Stimulated activated CD4-positive, alpha-beta T cell treated with anti-CD3 and anti-CD28 coated beads, Interleukin-4, amount 100 ng/mL, for 48 hours (primary cell): ENCODE measurements around the gene ENO4.
A peak's percentile ranks its signal among the peaks of the same experiment; 100 is the strongest.

Source experiments
- DNase-seq, 2 donors: peaks; one replicate each; pipeline ENCODE4 v3.0.0-alpha.2; 2020; ENCODE audit warnings: low read depth in 2 of 2

The ENO4 gene, protein sequence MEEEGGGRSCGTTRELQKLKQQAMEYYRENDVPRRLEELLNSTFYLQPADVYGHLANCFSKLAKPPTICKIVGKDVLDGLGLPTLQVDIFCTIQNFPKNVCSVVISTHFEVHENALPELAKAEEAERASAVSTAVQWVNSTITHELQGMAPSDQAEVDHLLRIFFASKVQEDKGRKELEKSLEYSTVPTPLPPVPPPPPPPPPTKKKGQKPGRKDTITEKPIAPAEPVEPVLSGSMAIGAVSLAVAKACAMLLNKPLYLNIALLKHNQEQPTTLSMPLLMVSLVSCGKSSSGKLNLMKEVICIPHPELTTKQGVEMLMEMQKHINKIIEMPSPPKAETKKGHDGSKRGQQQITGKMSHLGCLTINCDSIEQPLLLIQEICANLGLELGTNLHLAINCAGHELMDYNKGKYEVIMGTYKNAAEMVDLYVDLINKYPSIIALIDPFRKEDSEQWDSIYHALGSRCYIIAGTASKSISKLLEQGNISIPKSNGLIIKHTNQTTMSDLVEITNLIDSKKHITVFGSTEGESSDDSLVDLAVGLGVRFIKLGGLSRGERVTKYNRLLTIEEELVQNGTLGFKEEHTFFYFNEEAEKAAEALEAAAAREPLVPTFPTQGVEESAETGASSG

DNA sequence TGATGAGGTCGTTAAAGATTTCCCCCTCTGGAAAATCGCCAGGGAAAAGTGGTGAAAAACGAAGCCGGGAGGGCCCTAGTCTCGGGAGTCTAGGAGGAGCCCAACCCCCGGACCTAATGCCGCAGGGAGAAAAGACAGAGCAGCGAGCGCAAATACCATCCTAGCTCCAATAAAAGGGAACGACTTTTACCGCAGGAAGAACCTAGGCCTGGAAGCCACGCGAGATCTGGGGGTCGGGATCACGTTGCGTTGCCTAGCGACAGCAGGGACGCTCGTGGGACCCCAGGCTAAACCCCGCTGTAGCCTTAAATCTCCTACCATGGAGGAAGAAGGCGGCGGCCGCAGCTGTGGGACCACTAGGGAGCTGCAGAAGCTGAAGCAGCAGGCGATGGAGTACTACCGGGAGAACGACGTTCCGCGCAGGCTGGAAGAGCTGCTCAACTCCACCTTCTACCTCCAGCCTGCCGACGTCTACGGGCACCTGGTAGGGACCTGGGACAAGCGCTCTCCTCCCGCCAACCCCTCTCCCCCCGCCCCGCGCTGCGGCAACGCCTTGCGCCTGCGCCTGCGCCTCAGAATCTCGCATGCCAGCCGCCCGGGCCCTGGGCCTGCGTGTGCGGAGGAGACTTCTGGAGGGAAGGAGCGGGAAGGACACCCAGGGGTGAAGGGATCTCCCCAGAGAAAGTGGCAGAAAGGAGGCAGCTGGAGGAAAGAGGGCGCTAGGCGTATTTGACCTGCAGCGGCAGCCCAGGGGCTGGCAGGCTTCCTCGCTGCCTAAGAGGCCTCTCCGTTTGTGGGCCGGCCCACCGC is at the start of gene ENO4:
TSS of gene ENO4 (plus strand) at position 252 of the 810 bp plus-strand sequence. CDS start at position 320, 68 bp downstream.
- peak in 1 of 2 donors; percentile 28 for DNase-seq

DNA sequence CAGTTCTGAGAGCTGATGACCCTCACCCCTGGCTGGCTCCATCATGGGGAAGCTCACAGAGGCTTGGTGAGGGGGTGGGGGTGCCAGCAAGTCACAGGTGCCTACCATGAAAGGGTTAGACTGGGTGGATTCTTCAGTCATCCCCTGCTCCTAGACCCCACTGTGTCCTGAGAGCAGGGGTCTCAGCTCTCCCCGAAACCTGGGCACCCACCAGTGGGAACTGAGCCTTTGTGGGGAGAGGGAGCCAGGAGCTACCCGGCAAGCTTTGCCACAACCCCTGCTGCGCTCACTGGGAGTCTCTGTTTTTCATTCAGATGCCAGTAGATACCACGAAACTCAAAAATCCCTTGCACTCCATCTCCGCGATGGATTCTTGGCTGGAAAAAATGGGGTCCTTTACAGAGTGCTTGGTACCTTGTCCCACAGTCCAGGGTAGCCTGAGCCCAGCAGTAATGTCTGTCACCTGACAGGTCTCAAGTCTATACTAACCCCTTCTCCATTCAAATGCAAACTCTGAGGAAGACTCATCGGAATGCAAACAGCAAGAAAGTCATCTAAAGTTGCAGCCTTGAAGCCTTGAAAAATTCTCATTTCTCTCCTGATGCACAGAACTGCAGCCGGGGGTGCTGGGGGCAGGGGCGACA is 48.9 kb upstream of the ENO4 start:
- DNase-seq: no peak

DNA sequence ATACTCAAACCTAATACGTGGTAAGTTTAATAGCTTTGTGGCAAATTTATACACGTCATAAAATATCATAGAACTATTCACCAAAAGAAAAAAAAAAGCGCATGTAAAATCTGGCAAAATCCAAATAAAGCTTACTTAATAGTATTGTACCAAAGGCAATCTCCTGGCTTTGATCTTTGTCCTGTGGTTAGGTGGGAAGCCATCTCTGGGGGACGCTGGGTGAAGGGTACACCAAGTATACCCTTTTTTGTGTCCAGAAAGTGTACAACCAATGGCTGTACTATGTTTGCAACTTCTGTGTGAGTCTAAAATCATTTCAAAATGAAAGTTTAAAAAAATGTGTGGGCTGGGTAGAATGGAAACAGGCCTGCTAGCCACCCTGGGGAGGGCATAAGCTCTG is 47.6 kb upstream of the ENO4 start:
- DNase-seq: no peak

DNA sequence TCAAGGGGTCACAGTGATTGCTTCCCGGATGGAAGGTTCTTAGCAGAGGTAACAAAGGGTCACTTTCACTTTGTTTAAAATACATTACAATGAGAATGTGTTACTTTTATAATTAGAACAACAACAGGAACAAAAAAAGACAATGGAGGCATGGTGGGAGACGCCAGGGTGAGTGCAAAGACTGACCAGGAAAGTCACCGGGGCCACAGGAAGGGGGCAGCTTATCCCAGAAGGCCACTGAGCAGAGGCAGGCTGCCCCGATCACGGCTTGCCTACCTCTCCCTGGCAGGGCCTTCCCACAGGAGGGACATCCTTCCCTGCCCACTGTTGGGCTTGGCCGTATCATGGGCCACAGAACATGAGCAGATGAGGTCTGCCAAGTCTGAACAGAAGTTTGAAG is 46.8 kb upstream of the ENO4 start:
- no peak for DNase-seq

DNA sequence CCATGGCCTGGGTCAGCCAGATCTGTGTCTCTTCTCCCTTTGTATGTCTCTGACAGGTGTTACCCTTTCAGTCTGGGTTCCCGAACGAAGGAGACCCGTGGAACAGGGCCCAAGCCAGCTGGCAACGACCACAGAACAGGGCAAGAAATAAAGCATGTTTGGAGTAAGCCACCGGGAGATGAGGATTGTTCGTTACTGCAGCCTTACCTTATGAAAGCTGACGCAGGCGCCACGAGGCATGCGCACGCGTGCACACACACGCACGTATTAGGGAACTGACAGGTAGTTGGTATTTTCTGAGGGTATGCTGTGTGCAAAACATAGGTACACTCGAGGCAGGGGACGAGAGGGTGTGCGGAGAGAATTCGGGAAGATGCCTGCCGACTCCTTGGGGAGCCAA is 46.4 kb upstream of the ENO4 start:
- DNase-seq: no peak

DNA sequence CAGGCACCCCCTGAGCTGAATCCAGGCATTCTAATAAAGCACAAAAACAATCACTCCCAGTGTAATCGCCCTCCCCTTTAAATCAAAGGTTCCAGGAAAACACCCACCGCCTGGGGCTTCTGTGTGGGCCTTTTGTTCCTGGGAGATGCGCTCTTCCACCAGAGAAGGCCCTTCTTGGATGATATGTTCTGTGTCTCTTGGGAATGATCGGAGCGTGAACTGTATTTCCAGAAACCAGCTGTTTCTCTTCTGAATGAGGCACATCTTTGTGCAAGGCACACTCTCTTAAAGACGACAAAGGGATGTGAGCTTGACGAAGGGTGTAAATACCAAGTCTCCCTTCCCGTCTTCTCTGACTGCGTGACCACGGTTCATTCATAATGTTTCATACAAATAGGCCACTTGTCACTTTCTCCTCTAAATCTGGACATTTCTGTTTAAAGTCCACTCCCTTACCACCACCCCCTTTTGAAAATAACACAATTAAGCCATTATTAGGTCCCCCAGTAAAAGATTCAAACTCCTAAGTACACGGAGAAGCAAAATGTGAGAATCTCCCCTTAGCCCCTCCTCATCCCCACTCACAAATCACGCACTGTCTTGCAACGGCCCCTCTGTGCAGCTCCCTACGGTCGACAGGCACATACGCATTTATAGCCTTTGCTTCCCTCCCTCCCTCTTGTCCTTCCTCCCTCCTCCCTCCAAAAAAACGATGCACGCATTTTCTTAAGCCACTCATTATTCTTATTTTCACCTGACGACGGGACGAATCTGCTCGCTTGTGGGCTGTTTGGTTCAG is 45.6 kb upstream of the ENO4 start:
- DNase-seq: no peak

DNA sequence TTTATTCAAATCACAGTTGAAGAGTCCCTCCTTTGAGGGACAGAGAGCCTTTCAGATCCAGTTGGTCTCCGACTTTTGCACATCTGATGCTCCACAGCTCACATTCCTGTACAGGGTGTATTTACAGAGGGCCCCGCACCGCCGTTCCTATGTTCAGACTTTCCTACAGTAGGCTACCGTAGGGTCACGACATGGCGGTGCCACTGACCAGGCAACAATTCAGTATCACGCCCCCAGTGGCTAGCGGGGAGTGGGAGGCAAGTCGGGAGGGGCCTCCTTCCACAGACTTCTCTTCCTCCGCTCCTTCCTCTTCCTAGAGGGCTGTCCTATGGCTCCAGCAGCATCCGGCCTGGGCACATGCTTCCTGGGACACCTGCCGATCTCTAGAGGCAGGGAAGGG is 40.6 kb upstream of the ENO4 start:
- no peak for DNase-seq

DNA sequence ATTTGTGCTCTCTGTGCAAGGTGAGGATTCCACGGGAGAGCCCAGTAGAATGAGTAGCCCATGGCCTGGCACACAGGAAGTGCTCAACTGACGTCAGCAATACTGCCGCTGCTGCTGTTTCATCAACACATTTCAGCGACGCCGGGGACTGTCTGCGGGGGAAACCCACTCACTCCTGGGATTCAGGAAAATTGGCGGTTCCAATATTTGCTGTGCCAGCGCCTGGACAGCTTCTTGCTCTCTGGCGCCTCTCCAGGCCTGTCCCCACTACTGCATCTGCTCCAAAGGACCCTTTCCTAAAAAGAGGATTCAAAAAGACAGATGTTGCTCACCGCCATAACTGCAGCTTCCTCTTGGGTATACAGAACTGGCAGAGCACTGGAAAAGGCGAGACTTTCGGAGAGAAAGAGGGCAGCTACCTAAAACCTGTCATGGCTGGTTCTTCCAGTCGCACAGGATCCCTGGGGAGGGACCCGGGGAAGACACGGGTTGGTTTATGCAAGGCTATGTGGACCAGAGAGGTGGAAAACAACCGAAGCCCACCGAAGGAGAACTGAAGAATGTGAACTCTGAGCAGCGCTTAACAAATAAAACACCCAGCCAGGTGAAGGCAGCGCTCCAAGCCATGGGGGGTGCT is 39.7 kb upstream of the ENO4 start:
- no peak for DNase-seq

DNA sequence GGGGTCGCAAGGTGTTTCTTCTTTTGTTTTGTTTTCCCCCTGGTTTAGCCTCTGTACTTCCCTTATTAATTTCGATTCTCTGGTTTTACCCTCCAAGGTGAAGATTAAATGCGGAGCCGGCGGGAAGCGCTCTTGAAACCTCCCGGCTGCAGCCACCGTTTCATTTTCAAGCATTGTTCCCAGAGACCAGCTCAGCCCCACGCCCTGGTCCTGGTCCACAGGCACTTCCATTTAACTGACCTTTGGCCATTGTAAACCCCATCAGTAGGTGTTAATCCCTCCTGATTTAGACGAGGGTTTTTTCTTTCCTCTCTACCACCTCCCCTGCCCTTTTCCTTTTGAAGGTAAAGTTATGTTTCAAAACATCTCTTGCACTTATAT is 39.2 kb upstream of the ENO4 start:
- DNase-seq: no peak

DNA sequence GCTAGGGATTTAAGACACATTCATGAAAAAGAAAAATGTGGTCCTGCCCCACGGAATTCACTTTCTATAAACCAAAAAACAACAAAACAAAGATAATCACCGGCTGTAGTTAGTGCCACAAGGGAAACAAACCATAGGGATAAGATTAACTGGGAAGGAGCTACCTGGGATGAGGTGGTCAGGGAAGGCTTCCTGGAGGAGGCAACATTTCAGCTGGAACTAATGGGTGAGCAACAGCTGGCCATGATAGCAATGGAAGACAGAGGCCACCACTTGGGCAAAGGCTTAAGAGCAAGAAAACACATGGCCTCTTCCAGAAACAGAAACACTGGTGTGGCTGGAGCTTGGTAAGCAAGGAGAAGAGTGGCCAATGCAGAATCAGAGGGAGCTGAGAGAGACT is 38.4 kb upstream of the ENO4 start:
- no peak for DNase-seq

DNA sequence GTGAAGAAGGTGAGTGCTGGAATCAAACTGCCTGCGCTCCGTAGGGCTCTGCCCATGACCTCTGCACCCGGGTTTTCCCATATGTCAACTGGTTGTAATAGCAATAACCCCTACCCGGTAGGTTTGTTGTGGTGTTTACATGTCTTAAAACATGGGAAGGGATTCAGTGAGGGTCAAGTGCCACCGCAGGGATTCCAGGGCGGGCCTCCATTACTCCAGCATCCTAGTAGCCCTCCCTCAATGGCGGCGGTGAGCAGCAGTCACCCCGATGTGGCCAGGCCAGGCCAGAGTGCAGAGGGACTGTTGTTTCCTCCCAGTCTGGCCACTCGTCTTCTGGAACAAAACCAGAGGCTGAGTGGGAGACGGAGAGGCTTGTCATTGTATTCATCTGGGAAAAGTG is 37.6 kb upstream of the ENO4 start:
- no peak for DNase-seq

DNA sequence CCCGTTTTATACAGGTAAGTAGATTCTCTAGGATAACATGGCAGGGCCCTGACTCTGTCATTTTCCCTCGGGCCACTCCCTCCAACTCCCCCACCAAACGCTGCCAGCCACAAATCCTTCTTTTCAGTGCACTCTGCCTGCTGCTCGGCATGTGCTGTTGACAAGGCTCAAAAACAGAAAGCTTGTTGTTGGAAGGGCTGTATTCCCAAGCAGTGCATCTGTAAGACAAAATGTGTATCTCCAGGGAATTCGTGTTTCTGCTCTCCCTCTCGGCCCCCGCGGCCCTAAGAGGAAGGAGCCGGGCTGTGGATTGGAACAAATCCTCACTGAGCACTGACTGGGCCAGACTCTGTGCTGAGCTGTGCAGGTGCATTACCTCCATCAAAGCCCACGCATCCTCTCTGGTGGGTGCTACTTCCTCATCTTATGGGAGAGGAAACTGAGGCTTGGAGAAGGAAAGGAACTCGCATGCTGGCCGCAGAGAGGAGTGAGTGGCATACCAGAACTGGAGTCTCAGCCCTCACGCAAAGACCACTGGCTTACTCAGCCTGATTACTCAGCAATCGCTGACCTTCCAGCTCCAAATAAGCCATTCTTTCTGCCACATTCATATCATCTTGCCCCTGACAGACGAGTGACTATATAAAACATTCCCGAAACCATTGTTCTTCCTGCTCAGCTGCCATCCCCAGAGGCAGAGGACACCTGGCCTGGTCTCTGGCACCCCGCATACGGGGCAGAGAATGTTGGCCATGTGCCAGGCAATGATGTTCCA is 33.5 kb upstream of the ENO4 start:
- DNase-seq: no peak

DNA sequence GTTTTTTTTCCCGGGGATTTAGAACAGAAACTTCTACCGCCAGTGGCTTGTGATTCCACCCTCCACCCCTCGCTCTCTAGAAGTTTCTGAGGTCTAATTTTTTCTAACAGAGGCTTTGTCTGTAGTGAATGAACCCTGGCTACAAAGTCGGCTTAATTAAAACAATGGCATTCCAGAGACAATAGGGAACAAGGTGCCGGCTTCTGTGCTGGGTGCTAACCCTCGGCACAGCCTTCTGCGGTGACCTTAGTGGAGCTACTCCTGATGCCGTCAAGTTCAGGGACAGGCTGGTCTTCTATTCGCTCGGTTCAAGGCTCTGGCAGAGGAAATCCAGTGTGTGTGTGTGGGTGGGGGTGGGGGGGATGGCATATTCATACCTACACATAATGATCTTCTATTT is 32.1 kb upstream of the ENO4 start:
- no peak for DNase-seq

DNA sequence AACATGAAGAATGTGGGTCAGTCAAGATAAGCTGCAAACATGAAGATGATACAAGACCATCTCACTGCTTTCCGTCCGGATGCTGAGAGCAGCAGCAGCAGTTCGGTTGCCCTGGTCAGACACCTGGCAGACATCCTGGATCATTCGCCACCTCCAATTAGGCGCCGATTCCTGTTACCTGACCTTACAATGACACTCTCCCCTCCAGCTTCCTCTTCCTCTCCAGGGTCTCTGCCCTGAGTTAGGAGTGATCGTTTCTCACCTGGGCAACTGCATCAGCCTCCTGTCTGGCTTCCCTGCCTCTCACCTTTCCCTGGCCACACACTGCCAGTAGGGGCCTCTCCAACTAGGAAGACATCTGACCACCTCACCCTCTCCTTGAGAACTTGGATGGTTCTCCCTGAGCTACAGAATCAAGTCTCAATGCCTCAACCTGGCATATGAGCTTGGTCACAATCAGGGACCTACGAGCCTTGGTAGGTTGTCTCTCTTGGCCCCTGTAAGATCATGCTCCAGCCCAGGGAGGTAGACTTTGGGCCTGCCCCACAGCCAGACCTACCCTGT is 31.4 kb upstream of the ENO4 start:
- DNase-seq: no peak

DNA sequence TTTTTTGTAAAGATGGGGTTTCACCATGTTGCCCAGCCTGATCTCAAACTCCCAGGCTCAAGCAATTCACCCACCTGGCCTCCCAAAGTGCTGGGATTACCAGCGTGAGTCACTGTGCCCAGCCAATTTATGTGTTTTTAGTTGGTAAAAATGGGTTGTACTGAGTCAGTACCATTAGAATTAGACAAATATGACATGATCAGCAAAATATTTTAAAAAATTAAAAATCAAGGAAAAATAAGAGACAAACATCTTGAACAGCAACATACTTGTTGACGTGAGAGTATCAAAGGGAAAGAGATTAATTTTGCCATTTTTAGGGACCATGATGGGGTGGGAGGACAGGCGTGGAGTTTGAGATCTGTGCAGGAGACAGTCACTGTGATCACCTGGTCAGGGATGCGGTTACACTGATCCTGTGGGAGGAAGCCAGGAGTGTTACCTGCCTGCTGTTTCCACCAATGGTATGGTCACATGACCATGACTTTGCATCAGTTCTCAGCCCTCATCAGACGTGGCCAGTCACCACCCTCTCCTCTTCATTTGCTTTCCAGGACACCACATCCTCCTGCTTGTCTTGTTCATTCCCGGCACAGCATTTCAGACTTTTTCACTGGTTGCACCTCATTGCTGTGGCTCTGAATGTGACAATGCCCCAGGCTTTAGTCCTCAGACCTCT is 29.2 kb upstream of the ENO4 start:
- DNase-seq: no peak

DNA sequence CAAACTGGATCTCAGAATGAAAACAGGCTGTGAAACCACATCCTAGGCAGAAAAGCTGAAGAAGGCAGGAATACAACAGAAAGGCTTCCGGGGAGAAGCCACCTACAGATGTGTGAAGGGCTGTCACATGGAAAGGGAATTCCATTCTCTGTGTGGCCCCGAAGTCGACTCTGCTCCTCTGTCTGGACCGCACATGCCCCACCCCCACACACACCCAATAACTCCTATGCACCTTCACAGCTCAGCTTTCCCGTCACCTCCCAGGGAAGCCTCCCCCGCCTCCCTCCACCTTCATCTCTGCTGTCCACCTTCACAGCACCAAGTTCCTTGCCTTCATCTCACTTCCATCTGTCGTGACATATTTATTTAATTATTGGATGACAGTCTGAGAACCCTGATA is 23.4 kb upstream of the ENO4 start:
- DNase-seq: no peak

DNA sequence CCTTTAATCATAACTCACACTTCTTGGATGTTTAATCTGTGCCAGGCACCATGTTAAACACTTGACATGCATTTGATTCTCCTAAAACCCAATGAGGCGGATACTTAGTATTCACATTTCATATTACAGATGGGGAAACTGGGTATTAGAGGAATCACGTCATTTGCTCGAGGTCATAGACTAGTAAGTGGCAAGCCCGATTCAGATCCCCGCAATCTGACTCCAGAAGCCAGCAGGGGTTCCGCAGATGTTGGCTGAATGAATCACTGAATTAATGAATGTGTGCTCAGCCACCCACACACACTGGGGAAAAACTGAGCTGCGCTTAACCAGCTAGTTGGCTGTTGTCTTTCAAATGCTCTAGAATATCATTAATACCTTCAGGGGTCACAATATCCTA is 22.5 kb upstream of the ENO4 start:
- no peak for DNase-seq

DNA sequence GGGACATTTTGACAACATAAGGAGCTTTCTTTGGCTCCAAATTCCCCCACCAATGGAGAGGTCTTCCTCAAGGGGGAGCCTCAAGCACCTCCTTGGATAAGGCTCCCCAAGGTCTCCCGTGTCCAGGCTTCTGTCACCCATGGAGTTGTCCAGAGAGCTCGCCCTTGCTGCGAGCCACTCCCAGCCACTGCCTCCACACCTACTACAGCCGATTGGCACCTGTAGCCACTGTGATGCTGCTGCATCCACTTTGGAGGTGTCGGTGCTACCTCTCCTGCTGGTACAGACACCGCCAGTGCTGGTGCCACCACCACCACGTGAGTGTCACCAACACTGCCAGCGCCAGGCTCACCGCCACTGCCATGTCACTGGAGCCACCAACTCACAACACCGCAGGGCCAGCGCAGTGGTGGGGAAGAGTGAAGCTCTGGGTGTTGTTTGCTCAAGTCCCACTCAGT is 22.1 kb upstream of the ENO4 start:
- no peak for DNase-seq

DNA sequence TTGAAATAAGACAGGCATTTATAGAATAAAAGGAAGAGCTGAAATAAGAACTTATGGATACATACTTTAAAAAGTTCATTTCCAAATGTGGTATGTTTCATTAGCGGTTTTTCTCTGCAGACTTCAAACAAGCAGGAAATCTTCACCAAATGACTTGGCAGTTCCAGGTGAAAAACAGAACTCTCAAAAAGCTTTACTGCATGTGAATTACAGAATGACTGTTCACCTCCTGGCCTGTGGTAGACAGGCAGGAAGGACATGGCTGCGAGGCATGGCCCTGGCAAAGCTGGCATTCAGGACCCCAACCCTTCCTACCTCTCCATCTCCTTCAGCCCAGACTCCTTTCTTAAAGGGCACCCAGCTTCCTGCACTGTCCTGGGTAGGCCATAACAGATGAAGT is 21.2 kb upstream of the ENO4 start:
- DNase-seq: no peak
